Hematopoietic multipotent progenitor cell (in vitro differentiated cells): ENCODE data around the gene NHS. TPM values are rescaled to one million over a fixed set of nuclear protein-coding genes. Genes with fewer than 3 reads are reported as not detected.
"Not testable (repeated sequence)": the region's sequence is repeated elsewhere in the genome, so short reads cannot be mapped to it uniquely, and the experiment has no call there.

ENCODE experiments used
- DNase-seq, 3 donors: peaks; one replicate each; pipeline ENCODE4 v3.0.0-alpha.2; 2011 to 2015; ENCODE audit warnings: low read depth in 2 of 3, low spot score in 2 of 3
- total RNA-seq: library from RNA; depleted of rRNA; stranded (reverse); fragments of >200 nt; gene quantifications from one replicate; pipeline ENCODE4 v1.2.3, GENCODE V29; 2012

NHS gene
- total RNA-seq, 1 donor, result under 0.01 TPM

DNA sequence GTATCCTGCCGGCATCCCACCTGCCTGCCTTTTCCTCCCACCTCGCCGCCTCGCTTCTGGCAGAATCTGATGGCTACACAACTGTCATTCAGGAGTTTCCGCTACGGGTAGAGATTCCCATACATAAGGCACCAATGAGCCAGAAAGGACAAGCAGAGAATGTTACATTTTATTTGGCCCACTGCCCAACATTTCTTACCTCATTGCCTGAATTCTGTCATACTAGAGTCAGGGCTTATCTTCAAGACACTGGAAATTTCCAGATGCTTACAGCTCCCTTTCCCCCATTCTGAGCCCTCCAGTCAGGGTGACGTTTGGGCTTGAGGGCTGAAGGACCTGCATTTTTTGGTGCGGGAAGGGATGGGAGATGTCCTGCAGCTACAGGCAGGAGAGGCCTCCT lies 113.0 kb downstream of the NHS start:
- DNase-seq, result no peak

DNA sequence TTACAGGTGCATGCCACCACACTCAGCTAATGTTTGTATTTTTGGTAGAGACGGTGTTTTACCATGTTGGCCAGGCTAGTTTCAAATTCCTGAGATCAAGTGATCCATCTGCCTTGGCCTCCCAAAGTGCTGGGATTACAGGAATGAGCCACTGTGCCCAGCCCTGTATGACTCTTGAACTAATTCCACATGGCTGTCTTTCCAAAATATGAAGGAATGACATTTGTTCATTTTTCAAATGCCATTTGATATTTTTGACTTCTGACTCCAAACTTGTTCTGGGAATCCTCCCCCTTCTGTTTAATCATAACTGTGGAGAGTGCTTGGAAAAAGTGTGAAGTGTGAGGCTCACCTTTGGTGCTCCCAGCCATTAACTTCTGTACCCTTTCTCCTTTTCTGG lies 119.2 kb downstream of the NHS start:
- no peak for DNase-seq

DNA sequence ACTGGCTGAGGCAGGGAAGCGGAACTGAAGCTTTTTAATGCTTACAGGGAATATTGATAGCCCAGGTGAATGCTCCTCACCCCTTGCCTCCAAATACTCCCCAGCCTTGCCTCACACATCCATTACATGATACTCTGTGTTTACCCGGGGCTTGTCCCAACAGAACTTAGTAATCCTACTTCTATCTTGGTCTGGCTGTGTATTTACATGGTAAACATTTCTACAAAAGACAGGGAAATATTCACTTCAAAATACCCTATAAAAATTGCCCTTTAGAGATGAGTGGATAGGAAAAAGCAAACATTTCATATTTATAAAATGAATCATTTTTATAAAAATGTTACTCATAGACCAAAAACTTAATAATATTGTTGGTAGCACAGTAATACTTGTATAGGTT lies 120.1 kb downstream of the NHS start:
- DNase-seq, result no peak

DNA sequence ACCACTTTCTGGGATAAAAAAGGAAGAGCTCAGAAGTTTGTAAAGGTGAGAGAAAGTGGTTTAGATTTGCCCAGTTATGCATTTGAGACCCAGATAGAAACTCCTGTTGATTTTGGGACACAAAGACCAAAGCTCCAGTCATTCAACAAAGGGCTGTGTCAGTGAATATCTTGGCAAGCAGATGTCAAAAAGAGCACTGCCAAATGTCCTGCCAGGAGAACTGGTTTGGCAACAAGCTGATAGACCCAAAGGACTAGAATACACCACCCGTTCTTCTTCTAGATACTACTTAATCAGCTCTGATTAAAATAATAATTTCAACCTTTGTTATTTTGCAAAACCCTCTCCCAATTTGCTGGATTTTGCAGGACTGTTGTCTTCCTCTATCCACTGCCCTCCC lies 121.4 kb downstream of the NHS start:
- no peak for DNase-seq

DNA sequence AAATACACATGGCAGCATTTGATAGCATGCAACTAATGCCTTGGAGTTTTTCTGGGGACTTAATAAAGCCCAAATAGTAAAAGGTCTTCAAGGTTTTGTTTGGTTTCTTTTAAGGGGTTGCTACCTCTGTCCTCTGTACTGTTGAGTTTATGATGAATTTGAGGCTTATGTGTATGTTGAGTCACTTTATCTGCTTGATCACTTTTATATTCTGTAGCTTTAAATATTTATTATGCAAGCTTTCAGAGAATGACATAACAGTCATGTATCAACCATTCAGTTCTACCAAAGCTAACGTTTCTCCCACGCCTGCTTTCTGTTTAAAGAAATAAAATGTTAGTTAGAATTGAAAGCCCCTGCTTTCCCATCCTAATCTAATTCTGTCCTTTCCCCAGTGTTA lies 122.2 kb downstream of the NHS start:
- no peak for DNase-seq

DNA sequence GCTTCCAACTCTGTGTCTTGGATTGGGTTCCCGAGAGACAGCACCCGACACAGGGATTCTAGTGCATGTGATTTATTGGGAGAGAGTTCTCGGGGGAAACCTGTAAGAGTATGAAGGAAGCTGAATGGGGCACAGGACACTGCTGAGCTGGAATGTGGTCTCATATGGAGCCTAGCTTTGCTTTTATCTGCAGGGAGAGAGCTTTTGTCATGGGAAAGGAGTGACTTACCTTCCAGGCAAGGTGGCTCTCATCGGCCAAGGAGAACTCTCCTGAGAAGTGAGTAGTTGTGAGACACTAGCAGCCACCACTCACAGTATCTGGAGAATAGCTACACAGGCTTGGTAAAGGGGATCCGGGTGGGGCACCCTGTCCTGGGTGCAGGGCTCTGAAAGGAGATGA lies 124.5 kb downstream of the NHS start:
- no peak for DNase-seq

DNA sequence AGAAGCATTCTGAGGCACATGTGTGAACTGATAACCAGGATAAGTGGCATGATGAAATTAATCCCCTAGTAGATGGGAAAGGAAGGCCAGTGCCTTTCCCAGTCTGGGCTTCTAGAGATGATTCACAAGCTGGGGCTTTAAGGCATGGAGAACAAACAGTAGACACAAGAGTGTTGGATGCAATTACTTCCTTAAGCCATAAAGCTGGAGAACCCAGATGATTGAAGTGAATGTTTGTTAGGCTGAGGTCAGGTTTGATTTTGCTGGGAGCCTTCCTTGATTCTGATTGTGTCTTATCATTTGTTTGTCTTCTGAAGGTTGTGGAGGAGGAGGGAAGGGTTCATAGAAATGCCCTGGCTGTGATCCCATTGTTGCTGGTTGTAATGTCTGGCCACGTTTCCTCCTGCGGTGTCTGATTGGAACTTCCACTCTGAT lies 125.2 kb downstream of the NHS start:
- no peak for DNase-seq

DNA sequence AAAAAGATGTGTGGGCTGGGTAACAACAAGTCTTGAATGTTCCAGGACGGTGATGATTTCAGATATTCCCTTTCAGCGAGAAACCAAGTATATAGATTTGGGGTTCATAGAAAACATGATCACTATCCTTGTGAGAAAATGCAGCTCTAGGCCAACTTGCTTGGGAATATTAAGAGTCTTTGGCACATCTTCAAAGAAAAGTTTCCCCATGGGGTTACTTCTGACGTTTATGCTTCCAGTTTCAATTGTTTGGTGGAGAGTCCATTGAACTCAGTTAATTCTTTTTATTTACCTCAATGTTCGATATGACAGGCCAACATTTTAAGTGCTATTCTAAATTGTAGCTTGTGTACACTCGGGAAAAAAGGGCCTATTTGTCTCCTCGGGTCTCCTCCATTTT lies 126.7 kb downstream of the NHS start:
- DNase-seq, result no peak

DNA sequence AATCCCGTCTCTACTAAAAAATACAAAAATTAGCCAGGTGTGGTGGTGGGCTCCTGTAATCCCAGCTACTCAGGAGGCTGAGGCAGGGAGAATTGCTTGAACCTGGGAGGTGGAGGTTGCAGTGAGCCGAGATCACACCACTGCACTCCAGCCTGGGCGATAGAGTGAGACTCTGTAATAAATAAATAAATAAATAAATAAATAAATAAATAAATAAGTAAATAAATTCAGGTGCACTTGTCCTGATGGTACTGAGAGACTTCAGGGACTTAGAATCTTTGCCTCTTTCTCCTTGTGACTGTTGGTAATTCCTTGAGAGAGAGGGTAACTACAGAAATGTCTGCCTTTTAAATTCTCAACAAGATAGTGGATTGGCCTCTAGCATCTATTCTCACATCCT lies 131.4 kb downstream of the NHS start:
- not testable (repeated sequence) for DNase-seq

DNA sequence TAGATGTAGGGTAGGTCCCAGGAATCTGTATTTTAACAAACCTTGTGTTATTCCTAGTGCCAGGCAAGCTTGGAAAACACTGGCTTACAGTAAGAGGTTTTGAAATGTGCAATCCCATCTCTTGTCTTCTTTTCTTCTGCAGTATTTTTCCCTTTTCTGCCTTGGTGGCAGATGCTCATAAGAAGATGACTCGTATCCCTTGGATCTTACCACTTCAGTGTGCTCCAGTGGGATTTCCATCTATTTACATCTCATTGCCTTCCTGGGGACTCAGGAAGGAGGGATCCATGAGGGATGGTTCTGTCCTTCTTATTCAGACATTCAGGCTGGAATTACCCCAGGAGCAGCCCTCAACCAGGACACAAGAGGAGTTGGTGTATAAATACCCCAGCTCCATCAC lies 136.6 kb downstream of the NHS start:
- DNase-seq, result no peak

DNA sequence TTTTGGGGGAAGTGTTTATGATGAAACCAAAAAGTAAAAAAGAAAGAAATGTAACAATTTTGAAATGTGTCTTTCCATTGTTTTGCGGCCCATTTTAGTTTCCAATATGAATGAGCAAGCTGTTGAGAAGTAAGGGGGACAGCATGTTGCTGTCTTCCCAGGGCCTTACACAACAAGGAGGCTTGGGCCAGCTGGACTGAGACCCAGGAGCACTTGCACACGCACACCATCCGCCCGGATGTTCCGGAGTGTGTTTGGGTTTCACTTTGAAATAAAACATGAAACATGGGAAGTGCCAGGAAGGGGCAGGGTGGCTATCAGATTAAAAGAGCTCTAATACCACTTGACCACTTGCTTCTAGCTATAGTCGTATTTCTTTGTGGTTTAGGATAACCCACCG lies 144.4 kb downstream of the NHS start:
- DNase-seq, result no peak

DNA sequence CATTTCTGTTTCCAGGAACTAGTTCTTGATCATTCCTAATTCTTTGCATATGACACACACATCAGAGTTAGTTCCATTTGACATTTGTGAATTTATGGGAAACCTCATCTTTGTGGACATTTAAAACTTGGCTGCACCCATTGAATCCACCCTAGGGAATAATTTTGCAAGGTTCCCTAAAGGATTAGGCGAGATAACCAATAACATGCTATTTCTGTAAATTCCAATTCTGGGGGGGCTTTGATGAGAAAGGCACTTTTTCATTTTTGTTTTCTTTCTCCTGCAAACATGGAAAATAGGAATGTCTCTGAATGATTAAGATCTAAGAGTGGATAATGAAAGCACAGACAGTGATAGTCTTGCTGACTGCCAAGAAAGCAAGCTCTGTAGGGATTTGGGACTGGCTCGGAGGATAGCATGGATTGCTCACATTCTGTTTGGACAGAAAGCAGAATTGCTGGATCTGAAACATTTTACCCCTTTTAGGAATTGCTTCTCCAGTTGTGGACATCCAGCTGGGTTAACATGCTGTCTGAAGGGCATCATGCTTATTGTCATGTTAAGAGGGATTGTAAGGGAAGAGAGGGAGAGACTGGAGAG lies 145.1 kb downstream of the NHS start:
- DNase-seq, result no peak

DNA sequence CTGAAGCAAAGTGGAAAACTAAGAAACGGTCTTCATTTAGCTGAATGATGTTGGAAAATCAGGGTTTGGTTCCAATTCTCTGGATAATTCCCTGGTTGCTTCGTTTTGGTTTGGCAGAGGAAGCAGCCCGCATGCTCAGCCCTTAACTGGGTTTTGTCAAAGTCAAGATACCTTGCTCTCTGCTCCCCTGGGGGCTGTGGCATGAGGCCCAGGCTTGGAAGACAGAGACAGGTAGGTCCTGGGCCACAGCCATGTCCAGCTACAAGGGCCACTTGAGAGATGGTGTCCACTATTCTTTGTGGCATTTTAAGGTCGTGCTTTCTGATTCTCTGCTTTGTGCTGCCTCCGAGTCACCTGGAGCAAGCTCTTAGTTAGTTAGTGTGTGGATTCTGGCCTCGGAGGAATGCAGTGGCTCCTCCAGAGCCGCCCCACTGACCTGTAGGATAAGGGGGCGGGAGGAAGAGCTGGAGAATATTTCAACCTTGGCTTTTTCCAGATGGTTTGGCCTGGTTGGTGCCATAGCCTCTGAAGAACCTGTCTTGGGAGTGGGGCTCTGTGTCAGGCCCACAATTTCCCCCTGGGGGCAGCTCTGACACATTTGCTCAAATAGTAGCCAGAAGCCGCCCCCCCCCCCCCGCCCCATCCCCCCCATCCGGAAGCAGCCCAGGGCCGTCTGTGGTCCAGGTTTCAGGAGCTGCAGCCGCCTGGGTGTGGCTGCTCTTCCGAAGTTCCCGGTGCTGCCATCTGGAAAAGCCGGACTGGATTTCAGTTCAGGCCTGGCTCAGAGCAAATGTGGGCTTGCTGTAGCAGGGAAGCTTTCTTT lies 147.1 kb downstream of the NHS start:
- DNase-seq, result no peak

DNA sequence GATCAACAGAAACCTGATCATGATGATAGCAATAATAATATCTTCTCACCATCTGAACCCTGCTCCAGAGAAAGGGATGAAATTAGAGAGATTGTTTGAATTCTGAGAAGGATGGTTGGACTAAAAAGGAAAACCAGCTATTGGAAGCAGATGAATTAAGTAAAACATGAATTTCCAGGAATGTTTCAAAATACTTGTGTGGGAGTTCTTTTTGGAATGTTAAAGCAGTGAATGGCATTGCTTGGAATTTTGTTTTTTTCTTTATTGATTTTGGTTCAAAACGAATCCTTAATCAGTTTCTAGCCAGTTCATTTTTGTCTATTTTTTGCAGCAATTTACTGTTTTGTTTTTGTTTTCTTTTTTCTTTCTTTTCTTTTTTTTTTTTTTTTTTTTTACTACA lies 150.3 kb downstream of the NHS start:
- DNase-seq, result no peak

DNA sequence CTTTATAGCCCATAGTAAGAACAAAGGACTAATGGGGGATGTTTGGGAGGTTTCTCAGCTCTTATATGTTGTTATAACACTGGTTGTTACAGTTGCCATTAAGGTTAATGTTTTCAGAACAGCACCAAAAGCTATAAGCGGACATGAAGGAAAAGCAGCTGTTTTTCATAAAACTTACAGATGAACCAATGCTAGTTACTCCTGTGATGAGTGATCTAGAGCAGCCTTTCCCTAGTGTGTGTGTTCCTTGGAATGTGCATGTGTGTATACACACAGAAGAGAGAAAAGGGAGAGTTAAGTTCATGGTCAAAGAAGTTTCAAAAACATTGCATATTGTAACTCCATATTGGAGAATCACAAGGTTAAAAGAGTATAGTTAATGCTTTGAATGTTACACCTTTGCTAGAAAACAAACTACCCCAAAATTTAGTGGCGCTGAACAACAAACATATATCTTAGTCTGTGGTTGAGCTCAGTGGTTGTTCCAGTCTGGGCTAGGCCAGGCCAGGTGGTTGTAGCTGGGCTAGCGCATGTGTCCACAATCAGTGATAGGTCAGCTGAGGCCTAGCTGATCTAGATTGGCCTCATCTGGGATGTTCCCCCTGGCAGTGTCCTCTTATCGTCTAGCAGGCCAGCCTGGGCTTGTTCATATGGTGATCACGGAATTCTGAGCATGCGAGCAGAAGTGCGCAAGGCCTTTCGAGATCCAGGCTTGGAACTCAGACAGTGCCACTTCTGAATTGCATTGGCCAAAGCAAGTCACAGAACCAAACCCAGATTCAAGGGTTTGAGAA lies 151.0 kb downstream of the NHS start:
- no peak for DNase-seq

DNA sequence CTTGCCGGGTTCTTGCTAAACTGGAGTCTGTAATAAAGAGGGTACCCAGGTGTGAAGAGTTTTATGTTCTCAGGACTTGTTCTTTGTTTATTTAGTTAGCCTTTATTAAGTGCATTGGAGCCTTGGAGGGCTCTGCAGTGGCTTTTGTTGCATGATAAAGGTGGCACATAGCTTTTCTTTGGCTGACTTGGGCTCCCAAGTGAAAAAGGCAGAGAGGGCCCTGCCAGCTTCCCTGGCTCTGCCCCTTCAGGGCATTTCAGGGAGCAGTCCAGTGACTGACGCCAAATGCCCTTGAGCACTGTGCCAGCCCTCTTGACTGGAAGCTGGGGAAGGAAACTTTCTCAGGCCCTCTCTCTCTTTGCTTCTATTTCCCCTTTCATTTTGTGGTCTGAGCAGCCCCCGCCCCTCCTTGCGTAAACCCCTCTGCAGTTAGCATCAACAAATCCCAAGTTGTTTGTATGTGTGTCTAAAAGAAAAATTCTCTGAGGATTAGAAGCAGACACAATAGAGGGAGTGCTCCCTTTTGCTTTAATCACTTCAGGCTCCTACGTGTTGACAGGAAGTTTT lies 152.2 kb downstream of the NHS start:
- peak in 1 of 3 donors; percentile 4 for DNase-seq

DNA sequence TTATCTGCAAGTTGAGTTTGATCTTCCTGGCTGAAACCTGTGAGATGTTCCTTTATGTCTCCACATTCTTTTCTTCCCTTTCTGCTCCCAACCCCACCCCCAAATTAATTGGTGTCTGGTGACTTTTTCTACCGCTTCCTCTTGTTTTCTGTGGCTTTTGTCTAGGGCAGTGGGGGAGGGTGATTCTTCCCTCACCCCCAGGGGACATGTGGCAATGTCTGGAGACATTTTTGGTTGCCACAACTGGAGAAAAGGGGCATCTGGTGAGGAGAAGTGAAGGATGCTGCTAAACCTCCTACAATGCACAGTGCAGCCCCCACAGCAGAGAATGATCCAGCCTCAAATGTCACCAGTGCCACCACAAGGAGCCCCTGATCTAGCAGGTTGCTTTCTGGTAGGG lies 152.9 kb downstream of the NHS start:
- peak in 1 of 3 donors; percentile 29 for DNase-seq

DNA sequence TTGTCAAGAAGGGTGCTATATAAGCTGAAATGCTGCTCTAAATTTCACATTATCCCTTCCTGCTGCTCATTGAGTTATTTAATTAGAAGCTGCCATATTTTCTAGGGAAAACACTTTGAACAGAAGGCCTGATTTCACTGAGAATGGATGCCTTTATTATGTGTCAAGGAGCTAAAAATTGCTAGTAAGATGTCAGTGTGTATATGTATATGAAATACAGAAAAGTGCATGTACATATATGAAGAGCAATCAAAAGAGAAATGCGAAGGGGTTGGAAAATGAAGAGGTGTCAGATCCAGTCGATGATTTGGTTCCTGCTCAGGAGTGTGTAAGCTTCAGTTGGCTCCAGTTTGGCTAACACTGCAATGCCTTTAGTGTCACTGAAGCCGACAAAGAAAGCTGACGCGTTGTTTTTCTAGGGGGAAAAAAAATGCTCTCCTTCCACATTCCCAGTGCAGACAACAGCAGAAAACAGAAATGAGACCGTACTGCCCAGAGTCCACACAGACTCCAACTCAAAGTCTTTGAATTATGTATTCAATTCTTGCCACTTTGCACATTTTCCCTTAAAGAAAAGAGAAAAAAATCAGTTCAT lies 154.2 kb downstream of the NHS start:
- DNase-seq, result no peak

DNA sequence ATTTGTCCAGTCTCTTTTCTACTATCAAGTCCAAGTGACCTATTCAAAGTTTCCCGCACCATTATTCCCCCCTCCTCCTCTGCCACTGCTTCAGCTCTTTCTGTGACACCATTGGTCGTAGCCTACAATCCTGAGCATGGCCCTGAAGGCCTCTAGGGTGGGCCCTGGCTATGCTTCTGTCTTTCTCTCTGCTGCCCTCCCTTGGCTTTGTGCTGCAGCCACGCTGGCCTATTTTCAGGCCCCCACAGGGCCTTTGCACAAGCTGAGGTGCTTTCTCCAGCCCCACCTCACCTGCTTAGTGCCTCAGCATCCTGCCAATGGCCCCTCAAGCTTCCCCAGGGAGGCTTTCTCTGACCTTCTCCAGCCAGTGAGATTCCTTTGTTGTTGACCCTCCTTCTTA lies 156.5 kb downstream of the NHS start:
- DNase-seq, result no peak

DNA sequence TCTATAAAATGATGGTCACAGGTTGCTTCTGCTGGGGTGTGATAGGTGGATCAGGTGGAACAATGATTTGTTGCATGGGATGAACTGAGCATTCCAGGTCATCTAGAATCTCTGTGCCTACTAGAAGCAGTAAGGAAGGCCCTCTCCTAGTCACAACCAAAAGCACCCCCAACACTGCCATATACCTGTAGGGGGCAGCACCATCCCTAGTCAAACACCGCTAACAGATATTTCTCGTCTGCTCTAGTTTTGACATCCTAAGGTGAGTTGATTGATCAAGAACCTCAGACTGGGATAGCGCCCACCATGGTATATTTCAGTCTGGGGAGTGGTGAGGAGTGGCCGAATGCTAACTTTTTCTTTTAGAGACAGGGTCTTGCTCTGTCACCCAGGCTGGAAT lies 160.2 kb downstream of the NHS start:
- peak in 1 of 3 donors; percentile 33 for DNase-seq

DNA sequence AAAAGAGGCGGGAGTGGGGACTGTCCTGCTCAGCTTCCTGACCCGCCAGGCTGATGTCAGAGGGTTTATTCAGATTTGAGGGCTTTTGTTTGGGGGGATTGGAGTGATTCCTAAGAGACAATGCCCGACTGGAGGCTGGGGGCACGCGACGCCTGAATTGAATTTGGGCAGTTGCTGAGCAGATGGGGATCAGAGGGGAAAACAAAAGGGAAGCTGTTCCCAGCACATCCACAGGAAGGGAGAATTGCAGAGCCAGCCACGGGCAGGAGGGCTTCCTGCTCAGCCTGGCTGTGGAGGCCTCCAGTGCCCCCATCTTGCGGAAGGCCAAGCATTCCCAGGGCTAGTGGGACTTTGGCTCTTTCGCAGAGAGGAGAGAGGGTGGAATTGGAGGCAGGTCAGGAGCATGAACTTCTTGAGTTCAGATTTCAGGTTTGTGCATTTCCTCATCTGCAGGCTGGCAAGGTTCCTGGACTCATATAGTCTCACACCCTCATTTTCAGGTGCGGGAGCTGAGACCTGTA lies 162.8 kb downstream of the NHS start:
- no peak for DNase-seq
